ENCODE results near the gene ZNF668. TPM values are rescaled to one million over a fixed set of nuclear protein-coding genes. Genes with fewer than 3 reads are reported as not detected.

The ZNF668 gene
- total RNA-seq, 4 donors from 2014 or later, result 8.6 to 22.5 (median 12.6) TPM

DNA sequence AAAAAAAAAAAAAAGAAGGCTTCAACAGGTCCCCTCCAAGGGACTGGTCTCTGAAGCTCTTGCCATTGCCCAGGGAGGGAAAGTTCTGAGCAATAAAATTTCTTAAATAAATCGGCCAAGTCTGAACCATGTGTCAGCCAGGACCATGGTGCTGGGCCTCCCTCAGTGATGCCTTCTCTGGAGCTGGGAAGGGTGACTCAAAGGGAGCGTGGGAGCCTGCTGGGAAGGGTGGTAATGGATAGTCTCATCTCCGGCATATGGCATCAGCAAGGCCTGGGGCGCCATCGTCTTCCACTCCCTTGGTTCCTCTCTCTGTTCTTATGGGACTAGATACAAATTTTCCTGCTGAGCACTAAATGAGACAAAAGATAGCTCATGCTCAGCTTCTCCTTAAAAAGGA, 18.3 kb upstream of the ZNF668 start:
- WGBS, 2 donors (ENCODE audit: low coverage in 1 of 2), result 91% methylated on average over 5 of the region's 5 CpGs; no CpG with 5 or more reads in 1 of the 2 donors
- H3K27ac ChIP-seq, result peak overlapping the region in 1 of 4 donors; percentile 12
- ATAC-seq, result no peak
- peaks cover 0 to 48% of the 10 kb centered on the region in 2 donors for H3K36me3 ChIP-seq
- no peak for TF ChIP-seq POLR2A (IDR thresholded peaks at IDR 0.05)
- no peak for TF ChIP-seq EP300 (IDR thresholded peaks at IDR 0.05)
- H3K27me3 ChIP-seq, result no peaks in the 10 kb centered on the region
- H3K9me3 ChIP-seq, result no peaks in the 10 kb centered on the region
- H3K4me1 ChIP-seq, result peaks cover 0 to 28% (median 6%) of the 10 kb centered on the region in 3 donors
- no peak overlapping the region for H3K4me3 ChIP-seq

DNA sequence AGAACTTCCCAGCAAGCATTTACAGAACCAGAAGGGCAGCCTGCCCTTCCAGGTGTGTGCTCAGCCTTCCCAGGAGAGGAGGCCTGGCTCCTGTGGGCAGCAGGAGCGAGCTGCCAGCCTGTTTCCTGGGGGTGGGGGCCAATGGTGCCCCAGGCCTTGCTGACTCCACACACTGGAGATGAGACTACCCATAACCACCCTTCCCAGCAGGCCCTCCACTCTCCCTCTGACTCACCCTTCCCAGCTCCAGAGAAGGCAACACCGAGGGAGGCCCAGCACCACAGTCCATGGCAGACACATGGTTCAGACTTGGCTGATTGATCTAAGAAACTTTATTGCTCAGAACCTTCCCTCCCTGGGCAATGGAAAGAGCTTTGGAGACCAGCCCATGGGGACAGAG, 16.5 kb upstream of the ZNF668 start:
- Histone ChIP-seq H3K4me3 (no peak overlapping the region), H3K9me3 (no peaks in the 10 kb centered on the region), H3K4me1 (peaks cover 0 to 25% (median 6%) of the 10 kb centered on the region in 3 donors), H3K27ac (no peak overlapping the region), H3K27me3 (no peaks in the 10 kb centered on the region), H3K36me3 (peaks cover 0 to 66% of the 10 kb centered on the region in 2 donors)
- WGBS, 2 donors (ENCODE audit: low coverage in 1 of 2), result 75% methylated on average over 2 of the region's 2 CpGs; no CpG with 5 or more reads in 1 of the 2 donors
- ATAC-seq, result no peak
- TF ChIP-seq POLR2AphosphoS5 (IDR thresholded peaks at IDR 0.05), result no peak
- TF ChIP-seq CTCF (IDR thresholded peaks at IDR 0.05), result no peak
- no peak for TF ChIP-seq POLR2A (IDR thresholded peaks at IDR 0.05)
- TF ChIP-seq EP300 (IDR thresholded peaks at IDR 0.05), result no peak

DNA sequence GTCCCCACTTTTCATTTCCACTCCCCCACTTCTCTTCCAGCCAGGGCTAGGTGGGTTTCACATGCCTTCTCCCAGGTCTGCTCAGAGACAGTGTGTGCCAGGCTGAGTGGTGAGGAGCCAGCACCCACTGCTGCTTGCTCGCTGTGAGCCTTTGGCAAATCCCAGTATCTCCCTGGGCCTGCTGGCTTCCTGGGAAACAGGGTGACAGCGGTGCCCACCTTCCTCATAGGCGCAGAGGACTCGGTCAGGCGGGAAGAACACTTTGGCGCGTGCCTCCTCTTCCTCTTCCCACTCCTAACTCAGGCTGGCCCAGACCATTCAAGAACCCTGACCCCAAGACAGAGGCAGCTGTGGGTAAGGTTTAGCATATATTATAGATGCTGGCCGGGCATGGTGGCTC, 15.2 kb upstream of the ZNF668 start:
- 100% methylated on average over 4 of the region's 8 CpGs; no CpG with 5 or more reads in 1 of the 2 donors for WGBS, 2 donors (ENCODE audit: low coverage in 1 of 2)
- TF ChIP-seq CTCF (IDR thresholded peaks at IDR 0.05) (no peak), EP300 (IDR thresholded peaks at IDR 0.05) (no peak), POLR2A (IDR thresholded peaks at IDR 0.05) (no peak), POLR2AphosphoS5 (IDR thresholded peaks at IDR 0.05) (no peak)
- peaks cover 0 to 18% (median 6%) of the 10 kb centered on the region in 3 donors for H3K4me1 ChIP-seq
- no peaks in the 10 kb centered on the region for H3K27me3 ChIP-seq
- H3K27ac ChIP-seq, result no peak overlapping the region
- H3K4me3 ChIP-seq, result no peak overlapping the region
- no peak for ATAC-seq
- H3K9me3 ChIP-seq, result no peaks in the 10 kb centered on the region
- peaks cover 0 to 80% of the 10 kb centered on the region in 2 donors for H3K36me3 ChIP-seq

DNA sequence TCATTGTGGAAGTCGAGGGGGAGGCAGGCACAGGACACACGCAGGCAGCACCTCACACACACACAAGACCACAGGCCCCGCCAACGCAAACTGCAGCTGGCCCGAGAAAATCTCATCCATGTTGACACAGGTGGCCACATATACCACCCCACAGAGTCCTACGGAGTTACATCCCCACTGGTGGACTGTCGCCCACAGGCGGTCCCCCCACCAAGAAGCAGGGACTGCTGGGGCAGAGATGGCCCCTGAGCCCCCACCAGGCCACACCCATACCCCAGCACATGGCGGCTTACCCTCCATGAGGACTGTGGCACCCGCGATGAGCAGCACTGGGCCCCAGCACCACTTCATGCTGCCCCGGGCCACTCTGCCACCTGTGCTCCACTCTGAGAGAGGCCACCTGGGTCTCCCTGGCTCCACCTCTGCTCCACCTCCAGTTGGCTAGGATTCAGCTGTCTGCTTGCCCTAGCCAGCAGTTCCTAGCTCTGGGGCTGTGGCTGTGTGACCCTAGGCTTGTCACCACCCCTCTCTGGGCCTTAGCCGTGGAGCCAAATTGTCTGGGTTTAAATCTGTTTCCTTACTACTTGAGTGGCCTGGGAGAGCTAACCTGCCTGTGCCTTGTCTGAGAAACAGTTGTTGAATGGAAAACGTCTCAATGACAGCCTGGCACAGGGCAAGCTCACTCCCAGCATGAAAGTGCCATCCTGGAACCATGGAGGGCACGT, 14.6 kb upstream of the ZNF668 start, which contains the start of gene PRSS53:
Gene PRSS53, minus strand, starts transcription at position 485 of the 725 bp plus-strand sequence. Its CDS starts 134 bp downstream, at position 351.
- WGBS, 2 donors (ENCODE audit: low coverage in 1 of 2), result 62 to 83% methylated on average over 5 to 8 of the region's 15 CpGs

DNA sequence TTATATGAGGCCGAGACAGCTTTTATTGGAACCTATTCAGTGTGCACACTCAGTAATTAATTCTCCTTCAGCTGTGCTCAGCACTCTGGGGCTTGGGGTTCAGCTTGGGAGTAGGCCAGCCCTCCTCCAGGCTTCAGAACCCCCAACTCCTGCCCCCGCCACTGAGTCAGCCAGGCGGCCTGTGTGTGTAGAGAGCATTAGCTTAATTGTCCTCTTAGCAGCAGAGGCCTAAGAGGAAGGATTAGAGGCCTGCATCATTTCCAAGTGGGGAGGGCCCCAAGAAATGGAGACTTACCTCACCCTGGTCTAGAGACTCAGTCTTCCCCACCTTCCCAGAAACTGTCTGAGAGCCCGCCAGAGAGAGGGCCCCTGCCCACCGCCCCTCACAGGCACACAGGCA, 13.9 kb upstream of the ZNF668 start:
- H3K27ac ChIP-seq, result no peak overlapping the region
- H3K4me3 ChIP-seq, result no peak overlapping the region
- ATAC-seq, result no peak
- H3K36me3 ChIP-seq, result peaks cover 0 to 92% of the 10 kb centered on the region in 2 donors
- H3K27me3 ChIP-seq, result no peaks in the 10 kb centered on the region
- no peaks in the 10 kb centered on the region for H3K9me3 ChIP-seq
- 58% methylated on average over 2 of the region's 5 CpGs; no CpG with 5 or more reads in 1 of the 2 donors for WGBS, 2 donors (ENCODE audit: low coverage in 1 of 2)
- TF ChIP-seq POLR2AphosphoS5 (IDR thresholded peaks at IDR 0.05), result no peak
- no peak for TF ChIP-seq POLR2A (IDR thresholded peaks at IDR 0.05)
- TF ChIP-seq EP300 (IDR thresholded peaks at IDR 0.05), result no peak
- TF ChIP-seq CTCF (IDR thresholded peaks at IDR 0.05), result no peak
- peaks cover 0 to 10% (median 1%) of the 10 kb centered on the region in 3 donors for H3K4me1 ChIP-seq

More for the DNA sequence above, 14.6 kb upstream of the ZNF668 start, which contains the start of gene PRSS53:
- H3K36me3 ChIP-seq, result peaks cover 0 to 85% of the 10 kb centered on the region in 2 donors
- H3K4me3 ChIP-seq, result no peak within 1 kb of the TSS
- no peak for TF ChIP-seq POLR2AphosphoS5 (IDR thresholded peaks at IDR 0.05)
- TF ChIP-seq EP300 (IDR thresholded peaks at IDR 0.05), result no peak
- TF ChIP-seq POLR2A (IDR thresholded peaks at IDR 0.05), result no peak
- H3K27ac ChIP-seq, result no peak within 1 kb of the TSS
- peaks cover 0 to 14% (median 6%) of the 10 kb centered on the region in 3 donors for H3K4me1 ChIP-seq
- ATAC-seq, result no peak
- H3K9me3 ChIP-seq, result no peaks in the 10 kb centered on the region
- no peaks in the 10 kb centered on the region for H3K27me3 ChIP-seq
